Neural progenitor cell (in vitro differentiated cells): ENCODE data around the gene PARN. TPM values are rescaled to one million over a fixed set of nuclear protein-coding genes. Genes with fewer than 3 reads are reported as not detected.

ENCODE experiments used
- DNase-seq: peaks from one replicate; pipeline ENCODE4 v3.0.0-alpha.2; 2016; ENCODE audit warnings: low spot score
- H2AFZ ChIP-seq: fragments of 200-600 bp; sonication (generic); replicated peaks from 2 replicates; pipeline ENCODE4 v1.6.1; 2016; ENCODE audit warnings: antibody characterized with exemption
- H3F3A ChIP-seq: fragments of 200-600 bp; sonication (generic); 2 replicates; pipeline ENCODE4 v1.6.1; 2016; ENCODE audit warnings: antibody characterized with exemption, low read depth
- H3K27ac ChIP-seq: fragments of 200-600 bp; sonication (generic); 2 replicates; pipeline ENCODE4 v1.5.1; 2016; ENCODE audit warnings: mild to moderate bottlenecking
- H3K27me3 ChIP-seq: fragments of 200-600 bp; sonication (generic); 2 replicates; pipeline ENCODE4 v1.6.1; 2016; ENCODE audit warnings: mild to moderate bottlenecking, moderate library complexity
- H3K36me3 ChIP-seq: fragments of 200-600 bp; sonication (generic); 2 replicates; pipeline ENCODE4 v1.5.1; 2016
- H3K4me1 ChIP-seq: fragments of 200-600 bp; sonication (generic); 2 replicates; pipeline ENCODE4 v1.6.1; 2016; ENCODE audit warnings: mixed run types
- H3K4me2 ChIP-seq: fragments of 200-600 bp; sonication (generic); 2 replicates; pipeline ENCODE4 v1.6.1; 2016
- H3K4me3 ChIP-seq: fragments of 200-600 bp; sonication (generic); 2 replicates; pipeline ENCODE4 v1.5.1; 2016
- H3K79me2 ChIP-seq: fragments of 200-600 bp; sonication (generic); 2 replicates; pipeline ENCODE4 v1.6.1; 2016; ENCODE audit warnings: low read depth
- H3K9ac ChIP-seq: fragments of 200-600 bp; sonication (generic); 2 replicates; pipeline ENCODE4 v1.6.1; 2016
- H3K9me3 ChIP-seq: fragments of 200-600 bp; sonication (generic); 2 replicates; pipeline ENCODE4 v1.5.1; 2016; ENCODE audit warnings: low read depth
- H4K20me1 ChIP-seq: fragments of 200-600 bp; sonication (generic); 2 replicates; pipeline ENCODE4 v1.6.1; 2016; ENCODE audit warnings: low read depth
- H3K27ac Mint-ChIP-seq: 3 replicates; pipeline ENCODE4 v1.8.0; 2021; ENCODE audit warnings: mixed read lengths
- H3K27me3 Mint-ChIP-seq: 2 replicates; pipeline ENCODE4 v1.8.0; 2022; ENCODE audit warnings: low read depth, mild to moderate bottlenecking, inconsistent platforms, moderate library complexity, mixed read lengths; ENCODE audit not compliant: insufficient read depth
- H3K36me3 Mint-ChIP-seq: 3 replicates; pipeline ENCODE4 v1.8.0; 2021; ENCODE audit warnings: mixed read lengths
- H3K4me1 Mint-ChIP-seq: 3 replicates; pipeline ENCODE4 v1.8.0; 2021; ENCODE audit warnings: mixed read lengths
- H3K4me3 Mint-ChIP-seq: 3 replicates; pipeline ENCODE4 v1.8.0; 2021; ENCODE audit warnings: mild to moderate bottlenecking, moderate library complexity, mixed read lengths
- H3K9me3 Mint-ChIP-seq: 3 replicates; pipeline ENCODE4 v1.8.0; 2020; ENCODE audit warnings: mixed read lengths
- EZH2 ChIP-seq: fragments of 200-600 bp; sonication (generic); IDR thresholded peaks from 2 replicates; pipeline ENCODE4 v1.6.1; 2017; ENCODE audit warnings: antibody characterized with exemption, mild to moderate bottlenecking, moderate library complexity
- EZH2phosphoT487 ChIP-seq: fragments of 200-600 bp; sonication (generic); IDR thresholded peaks from 2 replicates; pipeline ENCODE4 v1.6.1; 2017; ENCODE audit warnings: antibody characterized with exemption
- total RNA-seq: library from RNA; depleted of rRNA; stranded (reverse); fragments of >200 nt; gene quantifications from 2 replicates; pipeline ENCODE4 v1.2.3, GENCODE V29; 2015; ENCODE audit warnings: low replicate concordance
- TF ChIP-seq, protein P1 (sequence below): fragments of 200-600 bp; sonication (generic); IDR thresholded peaks from 2 replicates; pipeline ENCODE4 v1.5.1; 2017; ENCODE audit warnings: antibody characterized with exemption, mild to moderate bottlenecking

The PARN gene
- total RNA-seq, 1 donor from 2014 or later = 53.5 TPM

GRCh38 chr16:14652726-14653125 lies 22.7 kb upstream of the PARN start:
- no peaks in the 10 kb centered on the region for H3K27me3 ChIP-seq
- H3K27me3 Mint-ChIP-seq = peaks cover 2% of the 10 kb centered on the region
- no peaks in the 10 kb centered on the region for H3K9me3 Mint-ChIP-seq
- H3K27ac ChIP-seq = no peak overlapping the region
- H3K27ac Mint-ChIP-seq = no peak overlapping the region
- H3F3A ChIP-seq = no peaks in the 10 kb centered on the region
- no peaks in the 10 kb centered on the region for H3K9me3 ChIP-seq
- no peak overlapping the region for H2AFZ ChIP-seq
- DNase-seq = no peak
- no peak overlapping the region for H3K9ac ChIP-seq
- peaks cover 8% of the 10 kb centered on the region for H4K20me1 ChIP-seq
- H3K36me3 ChIP-seq = no peaks in the 10 kb centered on the region
- no peaks in the 10 kb centered on the region for H3K4me1 Mint-ChIP-seq
- H3K4me3 ChIP-seq = no peak overlapping the region
- H3K4me3 Mint-ChIP-seq = no peak overlapping the region
- no peaks in the 10 kb centered on the region for H3K79me2 ChIP-seq
- peaks cover 21% of the 10 kb centered on the region for H3K36me3 Mint-ChIP-seq
- TF ChIP-seq, protein P1, sequence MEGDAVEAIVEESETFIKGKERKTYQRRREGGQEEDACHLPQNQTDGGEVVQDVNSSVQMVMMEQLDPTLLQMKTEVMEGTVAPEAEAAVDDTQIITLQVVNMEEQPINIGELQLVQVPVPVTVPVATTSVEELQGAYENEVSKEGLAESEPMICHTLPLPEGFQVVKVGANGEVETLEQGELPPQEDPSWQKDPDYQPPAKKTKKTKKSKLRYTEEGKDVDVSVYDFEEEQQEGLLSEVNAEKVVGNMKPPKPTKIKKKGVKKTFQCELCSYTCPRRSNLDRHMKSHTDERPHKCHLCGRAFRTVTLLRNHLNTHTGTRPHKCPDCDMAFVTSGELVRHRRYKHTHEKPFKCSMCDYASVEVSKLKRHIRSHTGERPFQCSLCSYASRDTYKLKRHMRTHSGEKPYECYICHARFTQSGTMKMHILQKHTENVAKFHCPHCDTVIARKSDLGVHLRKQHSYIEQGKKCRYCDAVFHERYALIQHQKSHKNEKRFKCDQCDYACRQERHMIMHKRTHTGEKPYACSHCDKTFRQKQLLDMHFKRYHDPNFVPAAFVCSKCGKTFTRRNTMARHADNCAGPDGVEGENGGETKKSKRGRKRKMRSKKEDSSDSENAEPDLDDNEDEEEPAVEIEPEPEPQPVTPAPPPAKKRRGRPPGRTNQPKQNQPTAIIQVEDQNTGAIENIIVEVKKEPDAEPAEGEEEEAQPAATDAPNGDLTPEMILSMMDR = no peak
- no peak for TF ChIP-seq EZH2
- no peak for TF ChIP-seq EZH2phosphoT487
- H3K4me2 ChIP-seq = no peak overlapping the region
- H3K4me1 ChIP-seq = no peaks in the 10 kb centered on the region

DNA sequence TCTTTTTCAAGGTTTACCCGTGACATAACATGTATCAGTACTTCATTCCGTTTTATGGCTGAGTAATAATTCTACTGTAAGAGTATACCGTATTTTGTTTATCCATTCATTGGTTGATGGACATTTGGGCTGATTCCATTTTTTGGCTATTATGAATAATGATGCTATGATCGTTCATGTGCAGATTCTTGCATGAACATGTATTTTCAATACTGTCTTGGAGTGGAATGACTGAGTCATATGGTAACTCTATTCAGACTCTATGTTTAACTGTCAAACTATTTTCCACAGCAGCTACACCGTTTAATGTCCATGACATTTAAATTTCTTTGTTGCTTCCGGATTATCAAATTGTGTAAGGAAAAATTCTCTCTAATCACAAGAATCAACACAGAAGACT lies 20.6 kb upstream of the PARN start:
- Histone ChIP-seq H3K79me2 (peaks cover 6% of the 10 kb centered on the region), H3K9me3 (no peaks in the 10 kb centered on the region), H3K9ac (no peak overlapping the region), H2AFZ (no peak overlapping the region), H3K36me3 (no peaks in the 10 kb centered on the region), H3K4me3 (no peak overlapping the region), H4K20me1 (peaks cover 15% of the 10 kb centered on the region), H3K4me1 (no peaks in the 10 kb centered on the region), H3F3A (no peaks in the 10 kb centered on the region), H3K4me2 (no peak overlapping the region), H3K27ac (no peak overlapping the region), H3K27me3 (no peaks in the 10 kb centered on the region)
- Mint-ChIP-seq H3K27me3 (peaks cover 2% of the 10 kb centered on the region), H3K9me3 (no peaks in the 10 kb centered on the region), H3K4me1 (no peaks in the 10 kb centered on the region), H3K4me3 (no peak overlapping the region), H3K36me3 (peaks cover 25% of the 10 kb centered on the region), H3K27ac (no peak overlapping the region)
- DNase-seq = no peak
- TF ChIP-seq, protein P1 = no peak
- TF ChIP-seq EZH2 (no peak), EZH2phosphoT487 (no peak)

GRCh38 chr16:14649816-14650215 lies 19.8 kb upstream of the PARN start:
- no peak for DNase-seq
- H3K79me2 ChIP-seq = peaks cover 6% of the 10 kb centered on the region
- H3K9me3 ChIP-seq = no peaks in the 10 kb centered on the region
- H3K4me1 Mint-ChIP-seq = no peaks in the 10 kb centered on the region
- no peaks in the 10 kb centered on the region for H3K4me1 ChIP-seq
- H3F3A ChIP-seq = no peaks in the 10 kb centered on the region
- peaks cover 25% of the 10 kb centered on the region for H3K36me3 Mint-ChIP-seq
- H3K4me2 ChIP-seq = no peak overlapping the region
- no peaks in the 10 kb centered on the region for H3K27me3 ChIP-seq
- peaks cover 2% of the 10 kb centered on the region for H3K27me3 Mint-ChIP-seq
- TF ChIP-seq EZH2 (no peak), EZH2phosphoT487 (no peak)
- TF ChIP-seq, protein P1 = no peak
- no peaks in the 10 kb centered on the region for H3K36me3 ChIP-seq
- no peaks in the 10 kb centered on the region for H3K9me3 Mint-ChIP-seq
- H3K4me3 Mint-ChIP-seq = no peak overlapping the region
- H3K9ac ChIP-seq = no peak overlapping the region
- H4K20me1 ChIP-seq = peaks cover 15% of the 10 kb centered on the region
- no peak overlapping the region for H3K4me3 ChIP-seq
- no peak overlapping the region for H2AFZ ChIP-seq
- H3K27ac Mint-ChIP-seq = no peak overlapping the region
- no peak overlapping the region for H3K27ac ChIP-seq
